T-helper 1 cell treated with Interleukin-12 subunit alpha and Interleukin-12 subunit beta and Interleukin-4 antibody, amounts not matched to agents 30 μg/mL and 1 μg/mL, for 36 hours (primary cell): ENCODE results near the gene DDA1.
"Not testable (repeated sequence)": the region's sequence is repeated elsewhere in the genome, so short reads cannot be mapped to it uniquely, and the experiment has no call there.

Experiments used
- H3K27ac Mint-ChIP-seq: one replicate; pipeline ENCODE4 v1.8.0; 2021; ENCODE audit warnings: mild to moderate bottlenecking, mixed read lengths
- H3K27me3 Mint-ChIP-seq: one replicate; pipeline ENCODE4 v1.8.0; 2021; ENCODE audit warnings: low read depth, mixed read lengths
- H3K36me3 Mint-ChIP-seq: one replicate; pipeline ENCODE4 v1.8.0; 2021; ENCODE audit warnings: low read depth, mixed read lengths
- H3K4me1 Mint-ChIP-seq: one replicate; pipeline ENCODE4 v1.8.0; 2021; ENCODE audit warnings: low read depth, mixed read lengths
- H3K4me3 Mint-ChIP-seq: one replicate; pipeline ENCODE4 v1.8.0; 2021; ENCODE audit warnings: mild to moderate bottlenecking, moderate library complexity, mixed read lengths
- H3K9me3 Mint-ChIP-seq: one replicate; pipeline ENCODE4 v1.8.0; 2021; ENCODE audit warnings: mixed read lengths

DDA1 gene

DNA sequence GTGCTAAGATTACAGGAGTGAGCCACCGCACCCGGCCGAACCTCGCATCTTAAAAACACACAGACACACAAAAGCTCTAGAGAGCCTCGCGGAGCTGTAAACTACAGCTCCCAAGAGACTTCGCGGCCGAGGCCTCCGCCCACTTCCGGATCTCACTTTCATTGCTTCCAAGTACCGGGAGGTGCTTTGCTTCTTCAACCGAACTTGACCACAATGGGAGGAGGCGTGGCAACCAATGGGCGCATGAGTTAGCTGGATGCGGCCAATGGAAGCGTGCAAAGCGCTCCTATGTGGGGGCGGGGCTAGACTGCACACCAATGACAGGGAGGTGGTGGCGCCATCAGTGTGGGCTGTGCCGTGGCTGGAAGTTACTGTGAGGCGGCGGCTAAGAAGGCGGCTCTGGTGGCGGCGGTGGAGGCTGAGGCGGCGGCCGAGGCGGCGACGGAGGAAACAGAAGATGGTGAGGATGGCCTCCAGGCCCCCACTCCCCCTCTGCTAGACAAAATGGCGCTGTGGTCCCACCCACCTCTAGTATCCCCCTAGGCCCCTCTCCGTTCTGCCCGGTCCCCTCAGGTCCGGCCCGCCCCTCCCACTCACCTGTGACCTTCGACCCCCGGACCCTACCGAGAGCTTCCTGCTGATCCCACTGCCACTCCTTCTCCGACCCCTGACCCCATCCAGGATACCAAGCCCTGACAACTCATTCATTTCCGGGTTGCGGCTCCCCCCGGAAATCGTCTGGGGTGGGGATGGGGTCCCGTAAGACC, at the start of gene DDA1:
Gene DDA1, plus strand, starts transcription at position 366 of the 767 bp plus-strand sequence. Its CDS starts 92 bp downstream, at position 458.
- Mint-ChIP-seq H3K27me3 (no peaks in the 10 kb centered on the region), H3K36me3 (peaks cover 10% of the 10 kb centered on the region), H3K4me1 (peaks cover 41% of the 10 kb centered on the region), H3K4me3 (peak within 1 kb of the TSS; percentile 97), H3K9me3 (no peaks in the 10 kb centered on the region), H3K27ac (peak within 1 kb of the TSS; percentile 95)

DNA sequence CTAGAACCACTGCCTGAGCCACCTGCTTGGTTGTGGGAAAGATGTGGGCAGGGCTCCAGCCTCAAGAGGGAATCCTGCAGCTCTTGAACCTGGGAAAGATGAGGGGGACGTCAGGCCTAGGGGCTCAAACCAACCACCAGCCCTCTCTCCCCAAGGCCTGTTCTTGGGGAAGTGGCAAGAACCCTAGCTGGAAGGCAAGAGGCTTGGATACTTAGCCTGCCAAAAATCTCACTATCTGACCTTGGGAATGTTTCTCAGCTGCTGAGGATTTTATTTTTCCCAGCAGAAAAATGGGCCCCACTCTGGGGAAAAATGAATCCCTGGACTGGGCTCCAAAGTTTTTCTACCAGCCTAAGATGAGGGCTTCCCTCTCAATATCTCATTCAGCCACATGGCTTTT, 49.4 kb upstream of the DDA1 start:
- no peak overlapping the region for H3K4me3 Mint-ChIP-seq
- H3K4me1 Mint-ChIP-seq, result peaks cover 8% of the 10 kb centered on the region
- H3K36me3 Mint-ChIP-seq, result no peaks in the 10 kb centered on the region
- H3K9me3 Mint-ChIP-seq, result no peaks in the 10 kb centered on the region
- H3K27me3 Mint-ChIP-seq, result peaks cover 4% of the 10 kb centered on the region
- no peak overlapping the region for H3K27ac Mint-ChIP-seq

GRCh38 chr19:17260842-17261325, 48.5 kb upstream of the DDA1 start:
- H3K4me1 Mint-ChIP-seq, result peaks cover 8% of the 10 kb centered on the region
- H3K27me3 Mint-ChIP-seq, result peaks cover 4% of the 10 kb centered on the region
- no peak overlapping the region for H3K4me3 Mint-ChIP-seq
- no peaks in the 10 kb centered on the region for H3K9me3 Mint-ChIP-seq
- H3K36me3 Mint-ChIP-seq, result no peaks in the 10 kb centered on the region
- no peak overlapping the region for H3K27ac Mint-ChIP-seq

- H3K4me3 Mint-ChIP-seq, result no peak overlapping the region
- no peaks in the 10 kb centered on the region for H3K36me3 Mint-ChIP-seq
- H3K27ac Mint-ChIP-seq, result no peak overlapping the region
Measured at GRCh38 chr19:17262557-17262956, 46.8 kb upstream of the DDA1 start.

DNA sequence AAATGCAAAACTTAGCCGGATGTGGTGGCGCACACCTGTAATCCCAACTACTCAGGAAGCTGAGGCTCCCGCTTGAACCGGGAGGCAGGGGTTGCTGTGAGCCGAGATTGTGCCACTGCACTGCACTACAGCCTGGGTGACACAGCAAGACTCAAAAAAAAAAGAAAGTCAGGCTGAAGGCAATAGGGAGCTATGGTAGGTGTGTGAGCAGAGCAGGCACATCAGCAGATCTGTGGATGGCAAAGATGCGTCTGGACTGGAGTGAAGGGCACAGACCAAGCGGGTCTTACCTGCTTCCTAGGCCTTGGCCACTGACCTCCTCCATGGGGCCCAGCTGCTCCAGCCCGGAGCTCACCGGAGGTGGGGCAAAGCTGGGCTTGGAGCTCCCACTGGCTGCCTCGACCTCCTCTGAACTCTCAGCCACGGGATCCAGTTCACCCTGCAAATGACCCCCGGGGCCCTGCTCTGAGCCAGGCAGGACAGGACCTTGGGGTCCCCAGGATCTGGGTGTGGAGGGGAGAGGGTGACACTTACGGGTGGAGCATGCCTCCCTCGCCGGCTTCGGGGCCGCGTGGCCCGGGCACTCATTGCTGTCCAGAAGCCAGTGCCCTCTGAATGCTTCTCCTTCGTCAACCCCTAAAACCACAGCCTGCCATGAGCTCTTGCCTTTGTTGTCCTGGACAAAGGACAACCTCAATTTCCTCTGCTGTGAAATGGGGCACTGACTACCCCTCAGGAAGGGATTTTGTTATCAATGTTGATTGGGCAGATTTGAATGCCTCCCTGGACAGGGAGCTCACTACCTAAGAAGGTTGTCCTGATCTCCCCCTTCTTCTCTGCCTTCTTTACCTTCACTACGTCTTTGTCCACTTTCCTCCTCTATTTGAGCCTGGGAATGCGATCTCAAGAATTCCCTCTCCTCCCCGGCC, 45.4 kb upstream of the DDA1 start:
- H3K36me3 Mint-ChIP-seq, result no peaks in the 10 kb centered on the region
- peaks cover 16% of the 10 kb centered on the region for H3K4me1 Mint-ChIP-seq
- no peak overlapping the region for H3K4me3 Mint-ChIP-seq
- peaks cover 4% of the 10 kb centered on the region for H3K27me3 Mint-ChIP-seq
- H3K27ac Mint-ChIP-seq, result peak overlapping the region; percentile 61
- no peaks in the 10 kb centered on the region for H3K9me3 Mint-ChIP-seq

More at GRCh38 chr19:17262557-17262956, 46.8 kb upstream of the DDA1 start:
- Mint-ChIP-seq H3K9me3 (no peaks in the 10 kb centered on the region), H3K4me1 (peaks cover 14% of the 10 kb centered on the region), H3K27me3 (peaks cover 4% of the 10 kb centered on the region)

DNA sequence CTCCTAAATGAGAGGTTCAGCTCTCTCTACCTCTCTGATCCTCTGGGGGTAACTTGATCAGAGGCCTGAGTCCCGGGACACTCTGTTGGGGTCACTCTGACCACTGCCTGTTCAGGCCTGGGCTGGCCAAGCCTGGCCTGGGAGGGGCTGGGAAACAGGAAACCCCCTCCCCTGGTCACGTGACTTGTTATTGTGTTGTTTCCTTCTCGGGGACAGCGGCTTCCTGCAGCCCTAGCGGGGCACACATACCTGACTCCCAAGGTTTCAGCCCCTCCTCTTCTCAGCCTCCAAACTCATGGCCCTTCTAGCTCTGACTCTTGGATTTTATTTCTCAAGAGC, 44.8 kb upstream of the DDA1 start, which contains the start of gene USHBP1:
Gene USHBP1, minus strand, starts transcription at position 105 of the 339 bp plus-strand sequence. CDS start 446 bp downstream, outside the sequence.
- H3K27me3 Mint-ChIP-seq, result peaks cover 4% of the 10 kb centered on the region
- peak within 1 kb of the TSS; percentile 61 for H3K27ac Mint-ChIP-seq
- H3K4me1 Mint-ChIP-seq, result peaks cover 16% of the 10 kb centered on the region
- H3K9me3 Mint-ChIP-seq, result no peaks in the 10 kb centered on the region
- H3K36me3 Mint-ChIP-seq, result no peaks in the 10 kb centered on the region
- H3K4me3 Mint-ChIP-seq, result no peak within 1 kb of the TSS

- Mint-ChIP-seq H3K9me3 (no peaks in the 10 kb centered on the region), H3K4me1 (peaks cover 13% of the 10 kb centered on the region), H3K27me3 (no peaks in the 10 kb centered on the region), H3K4me3 (no peak overlapping the region), H3K36me3 (peaks cover 7% of the 10 kb centered on the region), H3K27ac (no peak overlapping the region)
Measured at GRCh38 chr19:17266026-17266425, 43.3 kb upstream of the DDA1 start.

DNA sequence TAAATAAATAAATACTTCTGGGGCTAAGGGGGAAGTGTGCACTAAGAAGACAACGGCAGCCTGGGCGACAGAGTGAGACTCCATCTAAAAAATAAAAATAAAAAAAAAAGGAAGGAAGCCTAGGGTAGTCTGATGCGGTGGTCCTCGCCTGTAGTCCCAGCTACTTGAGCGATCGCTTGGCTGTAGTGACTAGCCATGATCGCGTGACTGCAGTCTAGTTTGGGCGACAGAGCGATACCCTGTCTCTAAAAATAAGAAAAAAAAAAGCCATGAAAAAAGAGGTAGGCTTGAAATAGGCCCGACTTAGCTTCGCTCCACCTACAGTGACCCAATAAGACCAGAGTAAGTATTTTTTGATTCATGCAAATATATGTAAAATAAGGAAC, 42.8 kb upstream of the DDA1 start:
- Mint-ChIP-seq H3K4me1 (peaks cover 13% of the 10 kb centered on the region), H3K4me3 (peak overlapping the region; percentile 76), H3K27ac (peak overlapping the region; percentile 78), H3K27me3 (no peaks in the 10 kb centered on the region), H3K9me3 (no peaks in the 10 kb centered on the region), H3K36me3 (peaks cover 7% of the 10 kb centered on the region)

DNA sequence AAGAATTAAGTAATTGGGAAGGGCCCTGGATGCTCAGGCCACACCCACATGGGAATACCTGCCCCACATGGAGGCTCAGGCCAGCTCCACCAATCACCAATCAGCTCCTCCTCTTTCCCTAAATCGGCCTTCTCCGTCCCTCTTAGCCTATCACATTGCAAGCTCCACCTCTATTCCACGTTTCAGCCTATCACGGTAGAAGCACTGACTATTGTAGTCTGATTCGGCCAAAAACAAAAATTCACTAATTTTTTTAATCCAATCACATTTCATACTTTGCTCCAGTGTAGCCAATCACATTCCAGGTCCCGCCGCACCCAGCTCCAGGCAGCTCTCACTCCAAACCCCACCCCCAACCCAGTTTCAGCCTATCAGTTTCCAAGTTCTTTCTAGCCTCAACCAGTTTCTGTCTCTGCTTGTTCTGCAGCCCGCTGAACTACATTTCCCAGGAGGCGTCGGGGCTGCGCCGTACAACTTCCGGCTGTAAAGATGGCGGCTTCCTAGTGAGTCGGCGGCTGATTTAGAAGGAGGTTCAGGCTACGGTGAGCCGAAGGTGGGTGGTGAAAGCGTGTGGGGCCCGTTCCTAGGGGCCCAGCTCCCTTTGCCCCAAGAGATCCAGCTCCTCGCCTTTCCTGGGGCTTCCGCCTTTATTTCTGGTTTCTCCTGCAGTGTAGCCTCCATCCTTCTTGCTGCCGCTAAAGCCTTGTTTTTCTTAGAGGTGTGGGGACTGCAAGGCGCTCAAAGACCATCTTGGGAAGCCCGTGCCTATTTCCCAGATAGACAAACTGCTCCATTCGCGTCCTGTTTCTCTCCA, 42.2 kb upstream of the DDA1 start, which contains the start of gene BABAM1:
Gene BABAM1, plus strand, starts transcription at position 469 of the 814 bp plus-strand sequence. CDS start 1,364 bp downstream, outside the sequence.
- H3K4me1 Mint-ChIP-seq, result peaks cover 13% of the 10 kb centered on the region
- H3K4me3 Mint-ChIP-seq, result peak within 1 kb of the TSS; percentile 76
- no peaks in the 10 kb centered on the region for H3K9me3 Mint-ChIP-seq
- H3K27me3 Mint-ChIP-seq, result no peaks in the 10 kb centered on the region
- H3K27ac Mint-ChIP-seq, result peak within 1 kb of the TSS; percentile 78
- H3K36me3 Mint-ChIP-seq, result peaks cover 7% of the 10 kb centered on the region

- peaks cover 7% of the 10 kb centered on the region for H3K36me3 Mint-ChIP-seq
- H3K27me3 Mint-ChIP-seq, result no peaks in the 10 kb centered on the region
- no peak overlapping the region for H3K27ac Mint-ChIP-seq
- H3K4me1 Mint-ChIP-seq, result peaks cover 13% of the 10 kb centered on the region
- no peaks in the 10 kb centered on the region for H3K9me3 Mint-ChIP-seq
- H3K4me3 Mint-ChIP-seq, result no peak overlapping the region
Measured at GRCh38 chr19:17268754-17269153, 40.6 kb upstream of the DDA1 start.

- H3K36me3 Mint-ChIP-seq, result peaks cover 13% of the 10 kb centered on the region
- not testable (repeated sequence) for H3K27me3 Mint-ChIP-seq, H3K4me1 Mint-ChIP-seq, H3K4me3 Mint-ChIP-seq, H3K9me3 Mint-ChIP-seq, H3K27ac Mint-ChIP-seq
Measured at GRCh38 chr19:17274892-17275291, 34.5 kb upstream of the DDA1 start.

- Mint-ChIP-seq H3K36me3 (peaks cover 8% of the 10 kb centered on the region), H3K27me3 (no peaks in the 10 kb centered on the region), H3K4me1 (peaks cover 3% of the 10 kb centered on the region), H3K27ac (no peak overlapping the region), H3K4me3 (no peak overlapping the region), H3K9me3 (no peaks in the 10 kb centered on the region)
Measured at GRCh38 chr19:17275441-17276175, 33.8 kb upstream of the DDA1 start.

DNA sequence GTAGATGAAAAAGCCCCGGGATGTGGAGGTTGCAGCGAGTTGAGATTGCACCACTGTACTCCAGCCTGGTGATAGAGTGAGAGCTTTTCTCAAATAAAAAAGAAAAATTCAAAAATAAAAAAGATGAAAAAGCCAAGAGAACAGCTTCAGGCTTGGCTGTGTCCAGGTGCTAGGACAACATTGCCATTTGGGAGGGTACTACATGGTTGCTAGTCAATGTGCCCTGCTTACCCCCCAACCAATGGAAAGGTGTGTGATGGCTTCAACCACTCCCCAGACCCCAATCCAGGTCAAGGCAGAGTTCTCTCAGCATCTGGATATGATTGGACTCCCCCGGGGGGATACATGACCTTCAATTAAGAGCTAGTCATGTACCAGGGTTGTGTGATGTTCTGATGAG, 29.9 kb upstream of the DDA1 start:
- no peaks in the 10 kb centered on the region for H3K9me3 Mint-ChIP-seq
- no peak overlapping the region for H3K27ac Mint-ChIP-seq
- H3K27me3 Mint-ChIP-seq, result no peaks in the 10 kb centered on the region
- no peak overlapping the region for H3K4me3 Mint-ChIP-seq
- peaks cover 10% of the 10 kb centered on the region for H3K4me1 Mint-ChIP-seq
- peaks cover 8% of the 10 kb centered on the region for H3K36me3 Mint-ChIP-seq
